Ovary (tissue), 3 donors: Measurements from ENCODE around the gene NUP85.

ENCODE experiments used
- CTCF ChIP-seq, 3 donors: fragments of 450-650 bp in 2 of 3; fragments of 200-600 bp in 1 of 3; IDR thresholded peaks; one replicate each; pipeline versions ENCODE4 v1.5.1 to v1.8.0; 2016 to 2022; ENCODE audit warnings: antibody characterized with exemption in 3 of 3, mild to moderate bottlenecking in 1 of 3
- EP300 ChIP-seq: sonication (generic); formaldehyde crosslinking; IDR thresholded peaks from one replicate; pipeline ENCODE4 v1.6.1; 2017; ENCODE audit warnings: antibody characterized with exemption
- POLR2A ChIP-seq: fragments of 450-650 bp; IDR thresholded peaks from one replicate; pipeline ENCODE4 v1.6.1; 2017; ENCODE audit warnings: antibody characterized with exemption, mild to moderate bottlenecking, moderate library complexity
- donor health status: DM: no; HTN: no; CAD: no.

GRCh38 chr17:75194879-75195278 is 10.6 kb upstream of the NUP85 start:
- no peak for TF ChIP-seq CTCF (IDR thresholded peaks at IDR 0.05)
- no peak for TF ChIP-seq EP300
- TF ChIP-seq POLR2A = no peak
